HG02981 (cell line): ENCODE data around the gene COL18A1.

Experiments used
- ATAC-seq: cut with Tn5 transposase; IDR thresholded peaks from one replicate; pipeline ENCODE4 v1.9.1; 2021; ENCODE audit warnings: mild to moderate bottlenecking, moderate library complexity; ENCODE audit not compliant: unreplicated experiment

COL18A1 gene

GRCh38 chr21:45451771-45452182 is 46.8 kb downstream of the COL18A1 start:
- no peak for ATAC-seq

GRCh38 chr21:45452696-45453307 is 47.8 kb downstream of the COL18A1 start:
- ATAC-seq = no peak

DNA sequence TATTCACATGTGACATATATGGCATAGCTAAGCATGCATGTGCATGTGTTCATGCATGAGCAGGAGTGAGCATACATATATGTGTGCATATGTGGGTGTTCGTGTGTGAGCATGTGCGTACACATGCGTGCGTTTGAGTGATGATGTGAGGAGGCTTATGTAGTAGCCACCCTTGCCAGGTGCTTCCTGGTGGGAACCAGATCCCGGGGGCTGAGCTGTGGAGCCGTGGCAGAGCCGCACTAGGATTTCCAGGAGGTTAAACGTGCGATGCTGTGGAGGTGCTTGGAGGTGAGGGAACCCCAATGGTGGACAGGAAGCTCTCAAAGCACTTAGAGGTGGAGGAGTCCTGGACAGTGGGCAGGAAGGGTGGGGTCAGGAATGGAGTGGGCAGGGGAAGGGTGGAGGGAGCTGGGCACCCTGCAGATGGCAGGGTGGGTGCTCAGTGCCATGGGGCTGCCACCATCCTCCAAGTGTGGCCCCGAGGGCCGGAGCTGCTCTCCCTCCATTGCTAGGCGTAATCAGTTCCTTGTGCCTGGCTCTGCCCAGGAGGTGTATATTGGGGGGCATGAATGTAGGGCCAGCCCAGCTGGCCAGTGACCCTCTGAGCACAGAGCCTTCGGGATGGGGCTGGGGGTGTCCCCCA is 48.5 kb downstream of the COL18A1 start:
- no peak for ATAC-seq

GRCh38 chr21:45454060-45454925 is 49.3 kb downstream of the COL18A1 start:
- no peak for ATAC-seq

- ATAC-seq = no peak
Observed at GRCh38 chr21:45454926-45455673, 50.1 kb downstream of the COL18A1 start.

DNA sequence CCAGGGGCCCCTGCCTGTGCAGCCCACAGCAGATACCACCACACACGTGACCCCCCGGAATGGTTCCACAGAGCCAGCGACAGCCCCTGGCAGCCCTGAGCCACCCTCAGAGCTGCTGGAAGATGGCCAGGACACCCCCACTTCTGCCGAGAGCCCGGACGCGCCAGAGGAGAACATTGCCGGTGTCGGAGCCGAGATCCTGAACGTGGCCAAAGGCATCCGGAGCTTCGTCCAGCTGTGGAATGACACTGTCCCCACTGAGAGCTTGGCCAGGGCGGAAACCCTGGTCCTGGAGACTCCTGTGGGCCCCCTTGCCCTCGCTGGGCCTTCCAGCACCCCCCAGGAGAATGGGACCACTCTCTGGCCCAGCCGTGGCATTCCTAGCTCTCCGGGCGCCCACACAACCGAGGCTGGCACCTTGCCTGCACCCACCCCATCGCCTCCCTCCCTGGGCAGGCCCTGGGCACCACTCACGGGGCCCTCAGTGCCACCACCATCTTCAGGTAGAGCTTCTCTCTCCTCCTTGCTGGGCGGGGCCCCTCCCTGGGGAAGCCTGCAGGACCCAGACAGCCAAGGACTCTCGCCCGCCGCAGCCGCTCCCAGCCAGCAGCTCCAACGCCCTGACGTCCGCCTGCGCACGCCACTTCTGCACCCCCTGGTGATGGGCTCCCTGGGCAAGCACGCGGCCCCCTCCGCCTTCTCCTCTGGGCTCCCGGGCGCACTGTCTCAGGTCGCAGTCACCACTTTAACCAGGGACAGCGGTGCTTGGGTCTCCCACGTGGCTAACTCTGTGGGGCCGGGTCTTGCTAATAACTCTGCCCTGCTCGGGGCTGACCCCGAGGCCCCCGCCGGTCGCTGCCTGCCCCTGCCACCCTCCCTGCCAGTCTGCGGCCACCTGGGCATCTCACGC is 51.0 kb downstream of the COL18A1 start:
- no peak for ATAC-seq

DNA sequence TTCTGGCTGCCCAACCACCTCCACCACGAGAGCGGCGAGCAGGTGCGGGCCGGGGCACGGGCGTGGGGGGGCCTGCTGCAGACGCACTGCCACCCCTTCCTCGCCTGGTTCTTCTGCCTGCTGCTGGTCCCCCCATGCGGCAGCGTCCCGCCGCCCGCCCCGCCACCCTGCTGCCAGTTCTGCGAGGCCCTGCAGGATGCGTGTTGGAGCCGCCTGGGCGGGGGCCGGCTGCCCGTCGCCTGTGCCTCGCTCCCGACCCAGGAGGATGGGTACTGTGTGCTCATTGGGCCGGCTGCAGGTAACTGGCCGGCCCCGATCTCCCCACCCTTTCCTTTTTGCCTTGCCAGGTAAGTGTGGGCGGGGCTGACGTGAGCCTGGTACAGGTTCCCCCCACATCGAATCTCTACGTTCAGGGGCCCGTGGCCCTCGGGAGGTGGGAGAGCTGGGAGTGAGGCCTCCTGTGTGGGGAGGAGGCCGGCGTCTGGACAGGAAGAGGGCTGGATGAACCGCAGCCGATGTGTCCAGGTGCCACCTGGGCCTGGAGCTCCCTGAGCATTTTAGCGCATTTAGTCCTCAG is 51.7 kb downstream of the COL18A1 start:
- ATAC-seq = no peak

DNA sequence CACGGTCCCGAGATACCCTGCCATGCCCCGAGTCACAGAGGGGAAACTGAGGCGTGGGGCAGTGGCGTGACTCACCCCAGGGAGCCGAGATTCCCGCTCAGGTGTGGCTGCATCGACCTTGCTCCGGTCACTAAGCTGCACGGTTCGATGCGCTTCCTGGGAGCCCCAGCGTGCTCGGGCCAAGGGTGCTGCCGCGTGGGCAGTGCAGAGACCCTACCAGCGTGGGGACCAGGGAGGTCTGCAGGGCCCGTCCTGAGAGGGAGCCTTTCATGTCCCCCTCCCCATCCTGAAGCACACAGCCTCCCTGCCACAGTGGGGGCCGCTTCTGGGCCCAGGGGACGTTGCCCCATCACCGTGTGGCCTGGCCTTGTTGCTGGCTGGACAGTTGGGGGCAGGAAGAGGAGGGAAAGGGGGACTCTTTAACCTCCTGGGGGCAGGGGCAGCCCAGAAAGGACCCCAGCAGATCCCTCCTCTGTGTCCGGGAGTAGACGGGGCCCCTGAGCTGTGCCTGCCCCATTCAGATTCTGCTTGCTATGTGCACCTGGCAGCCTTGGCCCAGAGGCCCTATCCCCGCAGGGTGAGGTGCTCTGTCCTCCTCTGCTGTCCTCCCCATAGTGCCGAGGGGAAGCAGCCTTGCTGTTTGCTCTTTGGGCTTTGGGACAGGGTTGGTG is 52.3 kb downstream of the COL18A1 start:
- ATAC-seq = no peak

DNA sequence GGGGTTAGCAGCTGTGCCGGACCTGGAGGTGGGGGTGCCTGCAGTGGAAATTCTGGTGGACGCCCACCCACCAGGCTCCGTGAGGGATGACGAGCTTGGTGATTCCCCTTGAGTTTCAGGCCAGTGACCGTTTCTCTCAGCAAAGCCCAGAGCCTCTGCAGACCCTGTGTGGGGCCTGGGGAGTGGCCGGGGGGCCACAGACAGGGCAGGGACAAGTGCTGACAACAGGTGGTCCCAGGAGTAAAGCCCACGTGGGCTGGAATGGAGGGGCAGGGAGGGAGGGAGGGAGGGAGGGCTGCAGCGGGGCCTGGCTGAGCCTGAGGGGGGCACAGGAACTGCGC is 52.8 kb downstream of the COL18A1 start:
- no peak for ATAC-seq

- no peak for ATAC-seq
Observed at GRCh38 chr21:45458281-45459170, 53.6 kb downstream of the COL18A1 start.

DNA sequence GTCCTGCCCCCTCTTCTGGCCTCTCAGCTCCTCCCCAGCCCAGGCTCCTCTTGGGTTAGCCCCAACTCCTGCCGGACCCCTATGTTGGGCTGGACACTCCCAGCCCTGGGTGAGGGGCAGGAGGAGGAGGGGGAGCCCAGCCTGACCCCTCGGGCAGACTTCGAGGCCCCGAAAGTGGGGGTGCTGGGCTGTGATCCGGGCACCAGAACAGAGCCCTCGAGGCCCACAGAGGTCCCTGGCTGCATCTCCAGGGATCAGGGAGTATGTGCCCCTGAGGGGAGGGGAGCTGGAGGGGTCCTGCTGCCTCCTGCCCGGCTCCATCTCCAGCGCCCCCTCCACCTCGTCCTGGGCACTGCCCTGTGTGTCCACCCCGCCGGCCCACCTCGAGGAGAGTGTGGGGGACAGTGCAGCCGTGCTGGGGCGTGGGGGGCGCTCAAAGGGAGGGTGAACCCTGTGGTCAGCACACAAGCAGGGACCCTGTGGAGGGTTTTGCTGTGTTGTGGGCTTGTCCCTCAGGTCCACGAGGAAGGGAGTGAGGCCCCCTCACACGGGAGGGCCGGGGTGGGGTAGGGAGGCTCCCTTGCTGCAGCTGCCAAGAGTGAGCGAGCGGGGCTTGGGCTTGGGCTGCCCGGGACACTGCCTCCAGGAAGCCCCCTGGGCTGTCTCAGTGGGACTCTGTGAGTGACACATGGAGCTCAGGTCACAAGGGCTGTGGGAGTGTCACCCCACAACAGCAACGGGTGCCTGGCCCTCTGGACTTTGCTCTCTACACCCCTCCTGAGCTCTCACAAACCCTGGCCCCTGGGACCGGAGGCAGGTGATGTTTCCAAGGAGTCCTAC is 54.4 kb downstream of the COL18A1 start:
- ATAC-seq = no peak

DNA sequence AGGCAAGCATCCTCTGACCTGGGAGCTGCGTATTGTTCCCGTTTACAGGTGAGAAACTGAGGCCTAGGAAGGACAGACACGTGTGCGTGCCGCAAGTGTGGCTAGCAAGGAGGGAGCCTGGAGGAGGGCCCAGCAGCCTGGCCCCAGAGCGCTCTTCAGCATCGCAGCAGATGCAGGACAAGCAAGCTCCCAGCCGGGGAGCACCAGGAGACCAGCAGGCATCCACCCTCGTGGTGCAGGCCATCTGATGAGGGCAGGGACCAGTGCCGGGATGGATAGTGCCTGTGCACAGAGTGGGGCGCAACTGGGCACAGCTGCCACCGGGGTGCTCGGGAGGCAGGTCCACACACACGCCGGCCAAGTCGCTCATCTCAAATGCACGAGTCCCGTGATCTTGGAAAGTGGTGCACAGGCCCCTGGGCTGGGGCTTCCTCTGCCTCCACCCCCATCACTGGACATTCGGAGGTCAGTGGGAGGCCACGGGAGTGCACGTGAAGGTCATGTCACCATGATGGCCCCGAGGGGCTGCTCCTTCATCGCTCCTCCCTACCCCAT is 55.1 kb downstream of the COL18A1 start:
- ATAC-seq = no peak

- no peak for ATAC-seq
Observed at GRCh38 chr21:45460611-45461368, 55.8 kb downstream of the COL18A1 start.

GRCh38 chr21:45461369-45461750 is 56.4 kb downstream of the COL18A1 start:
- no peak for ATAC-seq

DNA sequence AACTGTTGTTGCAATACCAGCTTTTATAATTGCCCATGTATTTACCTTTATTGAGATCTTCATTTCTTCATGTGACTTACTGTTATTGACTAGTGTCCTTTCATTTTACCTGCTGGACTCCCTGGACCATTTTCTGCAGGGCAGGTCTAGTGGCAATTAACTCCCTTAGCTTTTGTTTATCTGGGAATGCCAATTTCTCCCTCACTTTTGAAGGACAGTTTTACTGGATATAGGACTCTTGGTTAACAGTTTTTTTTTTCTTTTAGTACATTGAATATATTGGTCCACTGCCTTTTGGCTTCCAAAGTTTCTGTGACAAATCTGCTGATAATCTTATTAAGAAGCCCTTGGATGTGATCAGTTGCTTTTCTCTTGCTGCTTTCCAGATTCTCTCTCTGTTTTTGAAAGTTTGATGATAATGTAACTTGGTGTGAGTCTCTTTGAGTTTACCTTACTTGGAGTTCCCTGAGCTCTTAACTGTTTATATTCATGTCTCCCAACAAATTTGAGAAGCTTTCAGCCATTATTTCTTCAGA is 56.9 kb downstream of the COL18A1 start:
- ATAC-seq = no peak

- ATAC-seq = no peak
Observed at GRCh38 chr21:45463871-45464270, 58.9 kb downstream of the COL18A1 start.
